Measurements from ENCODE around the gene LRRTM4. TPM values are rescaled to one million over a fixed set of nuclear protein-coding genes. Genes with fewer than 3 reads are reported as not detected.

LRRTM4 gene
- total and polyA plus RNA-seq, 2 experiments from 2014 or later, result 8.5 to 15.4 TPM

- no peaks in the 10 kb centered on the region for H3K9me3 ChIP-seq (ENCODE audit: low read depth)
- TF ChIP-seq CTCF (IDR thresholded peaks at IDR 0.05; ENCODE audit: low read depth, low read length), result no peak
- H3K4me3 ChIP-seq, result no peak overlapping the region
- H3K27ac ChIP-seq, result no peak overlapping the region
- no peaks in the 10 kb centered on the region for H3K27me3 ChIP-seq
- no peaks in the 10 kb centered on the region for H3K36me3 ChIP-seq
- H3K4me1 ChIP-seq (ENCODE audit: low read depth), result peaks cover 7% of the 10 kb centered on the region
- no peak for DNase-seq (ENCODE audit: low read depth in 1 of 2, low spot score in 1 of 2)
These were observed 250.9 kb downstream of the LRRTM4 start for GRCh38 chr2:77271262-77271661.

- TF ChIP-seq CTCF (IDR thresholded peaks at IDR 0.05; ENCODE audit: low read depth, low read length), result no peak
- H3K4me3 ChIP-seq, result no peak overlapping the region
- DNase-seq (ENCODE audit: low read depth in 1 of 2, low spot score in 1 of 2), result no peak
- H3K36me3 ChIP-seq, result no peaks in the 10 kb centered on the region
- H3K27ac ChIP-seq, result no peak overlapping the region
- no peaks in the 10 kb centered on the region for H3K27me3 ChIP-seq
- no peaks in the 10 kb centered on the region for H3K9me3 ChIP-seq (ENCODE audit: low read depth)
- H3K4me1 ChIP-seq (ENCODE audit: low read depth), result peaks cover 8% of the 10 kb centered on the region
These were observed 251.7 kb downstream of the LRRTM4 start for GRCh38 chr2:77270433-77270832.

- Histone ChIP-seq H3K4me1 (ENCODE audit: low read depth) (peaks cover 8% of the 10 kb centered on the region), H3K9me3 (ENCODE audit: low read depth) (no peaks in the 10 kb centered on the region), H3K36me3 (no peaks in the 10 kb centered on the region), H3K27ac (no peak overlapping the region), H3K27me3 (no peaks in the 10 kb centered on the region), H3K4me3 (no peak overlapping the region)
- no peak for TF ChIP-seq CTCF (IDR thresholded peaks at IDR 0.05; ENCODE audit: low read depth, low read length)
- DNase-seq (ENCODE audit: low read depth in 1 of 2, low spot score in 1 of 2), result no peak
These were observed 253.6 kb downstream of the LRRTM4 start for GRCh38 chr2:77268626-77269025.

GRCh38 chr2:77232909-77233425 is 289.2 kb downstream of the LRRTM4 start:
- Histone ChIP-seq H3K27ac (no peak overlapping the region), H3K4me1 (ENCODE audit: low read depth) (no peaks in the 10 kb centered on the region), H3K9me3 (ENCODE audit: low read depth) (no peaks in the 10 kb centered on the region), H3K4me3 (no peak overlapping the region), H3K36me3 (no peaks in the 10 kb centered on the region), H3K27me3 (no peaks in the 10 kb centered on the region)
- no peak for TF ChIP-seq CTCF (IDR thresholded peaks at IDR 0.05; ENCODE audit: low read depth, low read length)
- no peak for DNase-seq (ENCODE audit: low read depth in 1 of 2, low spot score in 1 of 2)

GRCh38 chr2:77228391-77228790 is 293.8 kb downstream of the LRRTM4 start:
- no peaks in the 10 kb centered on the region for H3K36me3 ChIP-seq
- no peaks in the 10 kb centered on the region for H3K9me3 ChIP-seq (ENCODE audit: low read depth)
- no peaks in the 10 kb centered on the region for H3K4me1 ChIP-seq (ENCODE audit: low read depth)
- DNase-seq (ENCODE audit: low read depth in 1 of 2, low spot score in 1 of 2), result no peak
- TF ChIP-seq CTCF (IDR thresholded peaks at IDR 0.05; ENCODE audit: low read depth, low read length), result no peak
- H3K27me3 ChIP-seq, result no peaks in the 10 kb centered on the region
- H3K4me3 ChIP-seq, result no peak overlapping the region
- H3K27ac ChIP-seq, result no peak overlapping the region

GRCh38 chr2:77210725-77211124 is 311.5 kb downstream of the LRRTM4 start:
- no peaks in the 10 kb centered on the region for H3K27me3 ChIP-seq
- no peaks in the 10 kb centered on the region for H3K36me3 ChIP-seq
- no peak for DNase-seq (ENCODE audit: low read depth in 1 of 2, low spot score in 1 of 2)
- no peaks in the 10 kb centered on the region for H3K9me3 ChIP-seq (ENCODE audit: low read depth)
- TF ChIP-seq CTCF (IDR thresholded peaks at IDR 0.05; ENCODE audit: low read depth, low read length), result no peak
- H3K4me3 ChIP-seq, result no peak overlapping the region
- H3K27ac ChIP-seq, result no peak overlapping the region
- H3K4me1 ChIP-seq (ENCODE audit: low read depth), result peaks cover 13% of the 10 kb centered on the region
